Activated CD8-positive, alpha-beta memory T cell treated with anti-CD3 and anti-CD28 coated beads, Interleukin-2, amount 50 U/mL, for 4 hours (primary cell): ENCODE results near the gene TUBGCP3.

Source experiments
- DNase-seq: peaks from one replicate; pipeline ENCODE4 v3.0.0-alpha.2; 2020

TUBGCP3 gene

DNA sequence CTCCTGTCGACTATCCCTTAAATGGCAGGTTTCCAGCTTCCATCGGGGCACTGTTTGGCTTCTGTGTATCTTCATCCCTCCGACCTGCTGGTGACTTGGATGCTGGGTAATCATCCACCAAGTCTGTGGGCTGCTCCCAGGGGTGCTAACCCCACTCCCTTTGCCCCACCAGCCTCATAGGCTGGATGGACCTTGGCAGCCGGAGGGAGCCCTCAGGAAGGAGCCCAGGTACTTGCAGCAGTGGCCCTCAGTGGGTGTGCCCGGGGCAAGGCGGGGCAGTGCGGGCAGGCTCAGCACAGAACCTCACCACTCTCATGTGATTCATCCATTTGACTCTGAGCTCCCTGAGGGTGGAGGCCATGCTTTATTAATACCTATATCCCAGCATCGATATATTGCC, 27.4 kb upstream of the TUBGCP3 start:
- no peak for DNase-seq

DNA sequence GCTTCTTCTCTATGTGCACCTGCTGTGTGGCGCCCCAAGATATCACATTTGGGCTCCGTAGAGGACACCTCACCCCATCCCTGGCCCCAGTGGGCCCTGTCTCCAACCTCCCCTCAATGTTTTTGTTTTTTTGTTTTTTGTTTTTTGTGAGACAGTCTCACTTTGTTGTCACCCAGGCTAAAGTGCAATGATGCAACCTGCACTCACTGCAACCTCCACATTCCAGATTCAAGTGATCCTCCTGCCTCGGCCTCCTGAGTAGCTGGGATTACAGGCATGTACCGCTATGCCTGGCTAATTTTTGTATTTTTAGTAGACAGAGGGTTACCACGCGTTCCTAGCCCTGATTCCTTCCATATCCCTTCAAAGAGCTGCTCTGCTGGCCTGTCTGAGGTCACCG, 26.9 kb upstream of the TUBGCP3 start:
- DNase-seq, result no peak

GRCh38 chr13:112608212-112608611, 20.3 kb upstream of the TUBGCP3 start:
- no peak for DNase-seq

GRCh38 chr13:112606109-112607001, 18.4 kb upstream of the TUBGCP3 start:
- DNase-seq, result peak; percentile 88

DNA sequence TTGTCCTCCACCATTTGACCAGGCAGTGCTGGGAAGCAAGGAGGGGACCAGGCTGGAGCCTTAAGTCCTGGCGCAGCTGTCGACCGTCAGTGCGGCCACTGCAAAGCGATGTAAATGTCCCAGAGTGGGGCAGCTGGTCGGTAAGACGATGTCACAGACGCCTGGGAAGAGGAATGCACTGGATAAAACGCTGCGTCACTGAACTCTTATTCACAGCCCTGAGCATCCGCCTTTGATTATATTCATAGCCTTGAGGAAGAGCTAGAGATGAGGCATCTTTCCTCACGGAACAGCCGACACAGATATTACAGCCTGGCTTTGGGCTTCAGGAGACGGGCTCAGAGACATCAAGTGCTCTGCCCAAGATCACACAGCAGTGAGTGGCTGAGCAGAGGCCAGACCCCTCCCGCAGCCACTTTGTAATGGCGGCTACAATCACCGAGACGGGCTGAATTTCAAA, 17.6 kb upstream of the TUBGCP3 start:
- DNase-seq, result no peak

- no peak for DNase-seq
Measured at GRCh38 chr13:112603641-112604225, 15.8 kb upstream of the TUBGCP3 start.

DNA sequence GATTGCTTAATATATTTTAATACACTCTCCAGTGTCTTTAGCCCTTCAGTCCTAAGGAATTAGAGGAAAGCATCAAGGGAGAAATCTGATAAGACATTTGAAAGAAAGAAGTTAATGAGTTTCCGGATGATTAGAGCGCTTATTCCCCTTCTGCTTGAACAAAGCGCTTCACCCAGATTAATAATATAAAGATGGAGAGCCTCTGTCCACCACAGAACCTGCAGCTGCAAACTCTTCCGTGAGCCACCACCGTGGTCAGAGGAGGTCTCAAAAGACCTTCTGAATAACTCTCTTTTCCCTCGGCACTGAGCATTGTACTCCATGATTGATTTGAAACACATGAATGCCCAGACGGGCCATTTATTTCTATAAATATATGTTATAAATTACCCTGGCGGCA, 14.2 kb upstream of the TUBGCP3 start:
- DNase-seq, result no peak

DNA sequence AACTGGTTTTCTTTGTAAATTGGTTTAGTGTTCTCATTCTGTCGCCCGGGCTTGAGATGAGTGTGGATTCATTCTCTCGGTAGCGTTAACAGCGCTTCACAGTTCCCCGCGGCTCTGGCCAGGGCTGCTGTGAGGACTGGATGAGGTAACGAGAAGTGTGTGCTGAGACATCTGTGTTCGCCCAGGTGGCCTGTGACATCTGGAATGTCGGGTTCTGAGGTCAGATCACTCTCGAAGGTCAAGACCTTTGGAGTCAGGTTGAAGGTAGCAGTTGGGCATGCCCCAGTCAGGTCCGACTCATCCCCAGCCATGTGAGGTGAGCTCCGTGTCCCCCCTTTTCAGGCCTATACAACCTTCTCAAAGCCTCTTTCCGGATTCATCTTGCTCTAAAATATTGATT, 13.4 kb upstream of the TUBGCP3 start:
- no peak for DNase-seq

GRCh38 chr13:112596235-112596634, 8.3 kb upstream of the TUBGCP3 start:
- DNase-seq, result no peak

- no peak for DNase-seq
Measured at GRCh38 chr13:112592647-112593046, 4.7 kb upstream of the TUBGCP3 start.

DNA sequence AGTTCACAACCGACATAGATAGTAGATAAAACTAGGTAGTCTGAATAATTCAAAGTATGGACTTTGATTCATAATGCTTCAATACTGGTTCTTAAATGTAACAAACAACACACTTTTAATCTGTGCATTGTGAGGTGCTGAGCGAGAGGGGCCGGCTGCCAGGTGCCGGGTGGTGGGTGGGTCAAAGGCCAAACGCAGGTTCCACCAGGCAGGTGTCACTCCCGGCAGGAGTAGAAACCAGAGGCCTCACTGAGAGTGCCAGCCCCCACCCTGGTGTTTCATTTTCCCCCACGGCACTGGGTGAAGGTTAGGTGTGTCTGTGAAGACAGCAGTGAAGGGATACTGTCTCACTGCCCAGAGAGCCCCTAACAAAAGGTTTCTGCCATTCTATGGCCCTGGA, 4.2 kb upstream of the TUBGCP3 start:
- DNase-seq, result no peak

- no peak for DNase-seq
Measured at GRCh38 chr13:112588490-112589297, 741 bp upstream of the TUBGCP3 start.

- peak; percentile 78 for DNase-seq
Measured at GRCh38 chr13:112587212-112587763, 665 bp downstream of the TUBGCP3 start.

- no peak for DNase-seq
Measured at GRCh38 chr13:112586334-112586960, 1.5 kb downstream of the TUBGCP3 start.

DNA sequence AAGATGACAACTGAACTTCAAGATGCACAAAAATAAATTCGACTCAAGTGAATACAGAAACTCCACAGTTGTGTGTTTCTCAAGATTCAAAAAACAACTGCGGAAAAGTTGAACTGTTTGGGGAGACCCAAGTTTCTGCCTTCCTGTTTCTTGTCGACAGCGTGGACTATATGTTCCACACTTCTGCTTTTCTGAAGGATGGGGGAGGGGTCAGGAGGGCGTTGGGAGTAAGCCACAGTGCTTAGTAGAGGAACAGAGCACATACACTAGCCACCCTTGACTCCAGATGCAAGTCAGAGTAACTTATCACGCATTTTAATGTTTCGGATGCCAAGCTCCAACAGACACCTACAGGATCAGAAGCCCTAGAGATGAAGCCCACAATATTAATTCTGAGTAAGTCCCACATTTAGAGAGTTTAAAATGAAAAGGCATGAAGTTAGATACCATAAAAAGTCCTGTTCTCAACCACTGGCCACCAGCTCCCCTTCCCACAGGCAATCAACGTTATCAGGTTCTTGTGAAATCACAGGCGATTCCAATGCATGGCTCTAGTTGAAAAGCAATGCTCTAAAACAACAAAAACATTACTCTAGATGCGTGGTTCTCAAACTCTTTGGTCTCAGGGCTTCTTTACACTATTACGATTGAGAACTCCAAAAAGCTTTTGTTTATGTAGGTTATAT, 4.2 kb downstream of the TUBGCP3 start:
- no peak for DNase-seq

DNA sequence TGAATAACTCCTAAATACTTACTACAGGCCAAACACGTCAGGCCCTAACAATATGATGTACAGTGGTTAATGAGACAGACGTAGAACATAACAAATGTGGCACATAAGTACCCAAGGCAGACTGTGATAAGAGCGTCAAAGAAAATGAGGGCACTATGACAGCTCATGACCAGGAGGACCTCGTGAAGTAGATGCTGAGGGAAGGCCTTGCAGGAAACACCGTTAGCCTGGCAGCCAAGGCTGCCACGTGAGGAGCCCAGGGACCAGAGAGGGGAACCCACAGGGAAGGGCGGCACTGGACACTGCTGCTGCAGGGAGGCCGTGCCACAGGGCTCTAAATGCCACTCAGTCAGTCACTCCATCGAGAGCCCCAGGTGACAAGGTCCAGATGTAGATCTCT, 5.7 kb downstream of the TUBGCP3 start:
- DNase-seq, result no peak

DNA sequence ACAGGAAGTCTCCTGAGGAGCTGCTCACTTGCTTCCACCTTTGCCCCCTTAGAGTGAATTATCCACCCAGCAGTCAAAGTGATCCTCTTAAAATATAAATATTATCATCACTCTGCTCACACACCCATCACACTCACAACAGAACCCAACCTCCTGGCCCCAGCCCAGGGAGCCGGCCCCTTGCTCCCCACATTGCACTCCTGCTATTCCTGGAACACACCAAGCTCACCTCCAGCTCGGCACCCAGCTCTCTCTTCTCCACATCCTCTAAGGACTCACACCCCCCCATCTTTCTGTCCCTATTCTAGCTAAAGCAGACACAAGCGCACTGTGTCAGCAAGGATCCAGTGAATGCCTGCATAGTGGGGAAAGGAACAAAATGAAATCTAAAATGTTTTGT, 7.0 kb downstream of the TUBGCP3 start:
- no peak for DNase-seq

GRCh38 chr13:112580211-112580610, 7.7 kb downstream of the TUBGCP3 start:
- no peak for DNase-seq

- DNase-seq, result no peak
Measured at GRCh38 chr13:112579310-112579843, 8.6 kb downstream of the TUBGCP3 start.

DNA sequence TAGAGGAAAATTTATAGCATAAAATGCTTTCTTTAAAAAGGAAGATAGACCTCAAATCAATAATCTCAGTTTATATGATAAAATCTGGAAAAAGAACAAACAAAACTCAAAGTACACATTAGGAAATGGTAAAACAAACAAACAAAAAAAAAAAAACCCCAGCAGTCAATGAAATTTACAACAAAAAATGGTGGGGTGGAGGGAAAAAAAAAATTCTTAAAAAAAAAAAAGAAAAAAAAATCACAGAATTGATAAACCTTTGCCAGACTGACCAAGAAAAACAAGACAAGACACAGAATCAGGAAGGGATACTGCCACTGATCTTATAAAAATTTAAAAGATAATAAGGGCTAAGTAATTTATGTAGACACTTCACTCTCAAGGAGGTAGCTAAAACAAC, 11.2 kb downstream of the TUBGCP3 start:
- DNase-seq, result no peak

DNA sequence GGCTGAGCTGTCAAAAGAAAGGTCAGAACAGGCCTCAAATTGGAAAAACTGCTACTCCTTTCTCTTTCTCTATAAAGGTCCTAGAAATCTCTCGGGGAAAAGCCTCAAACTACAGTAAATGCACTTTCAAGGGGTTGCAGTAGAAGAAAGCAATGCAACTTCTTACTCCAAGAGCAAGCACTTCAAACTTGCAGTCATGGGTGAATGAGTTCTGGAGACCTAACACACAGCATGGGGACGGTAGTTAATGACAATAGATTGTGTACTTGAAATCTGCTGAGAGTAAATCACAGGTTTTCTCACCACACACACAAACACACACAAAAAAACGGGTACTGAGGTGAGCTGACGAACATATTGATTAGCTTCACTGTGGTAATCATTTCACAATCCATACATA, 11.8 kb downstream of the TUBGCP3 start:
- no peak for DNase-seq

DNA sequence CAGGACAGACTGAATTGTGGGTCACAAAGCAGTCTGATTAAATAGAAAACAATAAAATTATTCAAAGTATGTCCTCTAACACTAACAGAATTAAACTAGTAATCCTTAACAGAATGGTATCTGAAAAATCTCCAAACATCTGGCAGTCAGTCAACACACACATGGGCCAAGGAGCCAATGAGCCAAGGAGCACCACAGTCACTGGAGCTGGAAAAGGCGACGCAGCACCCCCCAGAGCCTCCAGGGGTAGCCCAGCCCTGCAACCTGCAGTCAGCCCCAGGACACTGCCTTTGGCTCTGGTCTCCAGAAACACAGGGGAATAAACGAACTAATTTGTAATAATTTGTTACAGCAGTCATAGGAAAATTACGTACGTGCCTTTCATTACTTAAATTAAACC, 12.3 kb downstream of the TUBGCP3 start:
- DNase-seq, result no peak
